Measurements from ENCODE around the gene GAD1. TPM values are rescaled to one million over a fixed set of nuclear protein-coding genes. Genes with fewer than 3 reads are reported as not detected.

Gene GAD1
- total RNA-seq, 2 experiments from 2014 or later = not detected

DNA sequence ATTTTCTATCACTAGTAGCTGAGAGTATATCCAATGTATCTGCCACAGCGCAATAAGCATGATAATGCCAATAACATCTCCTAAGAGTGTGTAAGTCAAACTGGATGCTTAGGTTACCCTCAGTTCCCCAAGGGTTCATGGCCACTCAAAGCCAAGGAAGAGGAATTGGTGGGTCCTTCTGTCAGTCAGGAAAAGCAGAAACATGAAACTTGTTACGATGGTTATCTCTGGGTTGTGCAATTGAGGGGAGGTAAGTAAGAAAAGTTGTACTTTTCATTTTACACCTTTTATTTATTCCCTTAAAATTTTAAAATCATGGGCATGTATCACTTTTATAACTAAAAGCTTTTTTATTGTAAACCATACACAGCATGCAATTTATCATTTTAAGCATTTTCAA lies 10.1 kb upstream of the GAD1 start:
- no peaks in the 10 kb centered on the region for H3K36me3 ChIP-seq (ENCODE audit: insufficient read depth, low read length)
- intact Hi-C loops (cut with micrococcal nuclease; ENCODE audit: unreplicated experiment) = no loop called here
- H3K9me2 ChIP-seq (ENCODE audit: insufficient read depth, low read length) = no peaks in the 10 kb centered on the region
- no peaks in the 10 kb centered on the region for H3K79me2 ChIP-seq (ENCODE audit: insufficient read depth, low read depth, low read length)
- H4K20me1 ChIP-seq (ENCODE audit: insufficient read depth, low read length) = no peaks in the 10 kb centered on the region
- H3K4me1 ChIP-seq (ENCODE audit: insufficient read depth, low read length, poor library complexity, severe bottlenecking) = no peaks in the 10 kb centered on the region
- no peak overlapping the region for H3K27ac ChIP-seq (ENCODE audit: low read depth, low read length, poor library complexity, severe bottlenecking)
- DNase-seq (ENCODE audit: low spot score) = no peak
- H3K9me3 ChIP-seq (ENCODE audit: low read length) = no peaks in the 10 kb centered on the region
- CTCF ChIA-PET (ENCODE audit: unreplicated experiment) = no interaction called here
- H3K4me3 ChIP-seq (ENCODE audit: low read depth, low read length, poor library complexity, severe bottlenecking) = no peak overlapping the region
- TF ChIP-seq, protein P1, sequence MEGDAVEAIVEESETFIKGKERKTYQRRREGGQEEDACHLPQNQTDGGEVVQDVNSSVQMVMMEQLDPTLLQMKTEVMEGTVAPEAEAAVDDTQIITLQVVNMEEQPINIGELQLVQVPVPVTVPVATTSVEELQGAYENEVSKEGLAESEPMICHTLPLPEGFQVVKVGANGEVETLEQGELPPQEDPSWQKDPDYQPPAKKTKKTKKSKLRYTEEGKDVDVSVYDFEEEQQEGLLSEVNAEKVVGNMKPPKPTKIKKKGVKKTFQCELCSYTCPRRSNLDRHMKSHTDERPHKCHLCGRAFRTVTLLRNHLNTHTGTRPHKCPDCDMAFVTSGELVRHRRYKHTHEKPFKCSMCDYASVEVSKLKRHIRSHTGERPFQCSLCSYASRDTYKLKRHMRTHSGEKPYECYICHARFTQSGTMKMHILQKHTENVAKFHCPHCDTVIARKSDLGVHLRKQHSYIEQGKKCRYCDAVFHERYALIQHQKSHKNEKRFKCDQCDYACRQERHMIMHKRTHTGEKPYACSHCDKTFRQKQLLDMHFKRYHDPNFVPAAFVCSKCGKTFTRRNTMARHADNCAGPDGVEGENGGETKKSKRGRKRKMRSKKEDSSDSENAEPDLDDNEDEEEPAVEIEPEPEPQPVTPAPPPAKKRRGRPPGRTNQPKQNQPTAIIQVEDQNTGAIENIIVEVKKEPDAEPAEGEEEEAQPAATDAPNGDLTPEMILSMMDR (conservative IDR thresholded peaks at IDR 0.05; ENCODE audit: low read length) = no peak
- no peak for TF ChIP-seq EZH2phosphoT487 (IDR thresholded peaks at IDR 0.05; ENCODE audit: borderline replicate concordance, low read depth, low read length)
- H3K4me2 ChIP-seq (ENCODE audit: low read length) = no peak overlapping the region
- no peak overlapping the region for H2AFZ ChIP-seq (ENCODE audit: low read length)
- no TSS peak for BruUV-seq (replicated peaks)
- POLR2A ChIA-PET = no interaction called here

DNA sequence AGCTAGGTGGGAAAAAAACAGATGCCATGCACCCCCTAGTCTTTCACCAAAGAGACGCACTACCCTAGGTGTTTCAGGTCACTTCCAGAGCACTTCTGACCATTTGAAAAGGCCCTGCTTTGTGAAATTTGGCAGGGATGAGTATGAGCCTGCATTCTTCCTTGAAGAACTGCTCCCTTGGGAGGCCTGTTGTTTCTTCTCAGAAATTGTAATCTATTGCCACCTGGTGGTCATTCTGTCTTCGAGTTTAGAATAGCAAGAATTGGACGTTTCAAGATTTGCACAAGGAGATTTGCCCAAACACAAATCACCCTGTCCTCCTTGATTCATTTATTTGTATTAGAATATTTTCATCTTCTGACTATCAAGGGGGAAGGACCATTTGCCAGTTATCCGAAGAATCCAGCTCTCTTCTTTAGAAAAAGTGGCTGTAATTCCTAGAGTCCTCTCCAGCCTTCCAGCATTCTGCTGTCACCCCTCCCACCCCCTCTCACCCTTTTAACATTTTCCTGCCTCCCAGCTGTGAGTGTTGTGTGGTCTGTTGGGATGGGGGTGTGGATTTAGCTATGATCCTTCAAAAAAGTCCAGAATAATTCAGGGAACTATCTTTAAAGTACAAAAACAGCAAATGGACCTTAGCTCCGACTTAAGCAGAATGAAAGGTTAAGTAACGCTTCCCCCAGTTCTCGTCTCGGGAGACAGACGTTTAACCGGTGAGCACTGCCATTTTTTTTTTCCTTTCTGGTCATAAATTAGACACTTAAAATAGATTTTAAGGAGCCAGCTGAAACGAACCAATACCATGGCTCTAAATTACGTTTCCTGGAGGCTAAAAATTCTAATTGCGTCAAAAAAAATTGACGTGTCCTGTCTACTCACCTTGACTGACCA lies 3.7 kb upstream of the GAD1 start:
- POLR2A ChIA-PET = no interaction called here
- intact Hi-C loops (cut with micrococcal nuclease; ENCODE audit: unreplicated experiment) = loop anchor here (1.0 to 10.0 kb wide), 5 partner anchors 408 to 878 kb away; no protein-coding TSS in a partner anchor
- DNase-seq (ENCODE audit: low spot score) = peak; percentile 85
- H3K9me3 ChIP-seq (ENCODE audit: low read length) = no peaks in the 10 kb centered on the region
- no peaks in the 10 kb centered on the region for H3K4me1 ChIP-seq (ENCODE audit: insufficient read depth, low read length, poor library complexity, severe bottlenecking)
- CTCF ChIA-PET (ENCODE audit: unreplicated experiment) = interaction anchor here (0.7 kb wide), 1 partner anchor 40 kb away, joined by 5 read pairs; no protein-coding TSS in a partner anchor
- no peak overlapping the region for H3K27ac ChIP-seq (ENCODE audit: low read depth, low read length, poor library complexity, severe bottlenecking)
- no peaks in the 10 kb centered on the region for H3K9me2 ChIP-seq (ENCODE audit: insufficient read depth, low read length)
- H4K20me1 ChIP-seq (ENCODE audit: insufficient read depth, low read length) = no peaks in the 10 kb centered on the region
- no peaks in the 10 kb centered on the region for H3K36me3 ChIP-seq (ENCODE audit: insufficient read depth, low read length)
- no peak overlapping the region for H3K4me3 ChIP-seq (ENCODE audit: low read depth, low read length, poor library complexity, severe bottlenecking)
- no peaks in the 10 kb centered on the region for H3K79me2 ChIP-seq (ENCODE audit: insufficient read depth, low read depth, low read length)
- no peak overlapping the region for H2AFZ ChIP-seq (ENCODE audit: low read length)
- BruUV-seq (replicated peaks) = no TSS peak
- H3K4me2 ChIP-seq (ENCODE audit: low read length) = no peak overlapping the region
- TF ChIP-seq, protein P1 (conservative IDR thresholded peaks at IDR 0.05; ENCODE audit: low read length) = peak; percentile 91
- TF ChIP-seq EZH2phosphoT487 (IDR thresholded peaks at IDR 0.05; ENCODE audit: borderline replicate concordance, low read depth, low read length) = no peak

All from OCI-LY7 (cell line).